HL-60 (cell line): ENCODE measurements around the gene CCND1.

Experiments
- DNase-seq, 2 experiments: peaks; one replicate each; pipeline ENCODE4 v3.0.0-alpha.2; 2010 to 2020; ENCODE audit warnings: low read depth in 1 of 2, low spot score in 1 of 2
- H3K27ac ChIP-seq: fragments of 250-450 bp; sonication (Bioruptor Pico); replicated peaks from 2 replicates; pipeline ENCODE4 v1.5.1; 2020; ENCODE audit warnings: mild to moderate bottlenecking, moderate library complexity
- H3K27me3 ChIP-seq: fragments of 250-450 bp; sonication (Bioruptor Pico); 2 replicates; pipeline ENCODE4 v1.5.1; 2021; ENCODE audit warnings: mild to moderate bottlenecking, moderate library complexity; ENCODE audit not compliant: insufficient read depth, poor library complexity, severe bottlenecking
- H3K4me3 ChIP-seq: replicated peaks from 2 replicates; pipeline ENCODE4 v1.5.1; 2011; ENCODE audit warnings: mild to moderate bottlenecking, control low read depth, low read length; ENCODE audit not compliant: insufficient read depth
- CTCF ChIP-seq: IDR thresholded peaks from one replicate; pipeline ENCODE4 v1.5.1; 2011; ENCODE audit warnings: low read length, control low read depth, inconsistent platforms; ENCODE audit not compliant: insufficient read depth
- GABPA ChIP-seq: IDR thresholded peaks from 2 replicates; pipeline ENCODE4 v1.6.1; 2012; ENCODE audit warnings: low read depth
- POLR2AphosphoS5 ChIP-seq: IDR thresholded peaks from 2 replicates; pipeline ENCODE4 v1.6.1; 2012; ENCODE audit warnings: low read depth
- REST ChIP-seq: IDR thresholded peaks from 2 replicates; pipeline ENCODE4 v1.6.1; 2012; ENCODE audit warnings: low read depth; ENCODE audit not compliant: insufficient replicate concordance
- SPI1 ChIP-seq: IDR thresholded peaks from 2 replicates; pipeline ENCODE4 v1.6.1; 2012; ENCODE audit warnings: low read depth, mild to moderate bottlenecking, borderline replicate concordance

Gene CCND1

GRCh38 chr11:69658626-69659450 is 17.9 kb downstream of the CCND1 start:
- Histone ChIP-seq H3K27me3 (no peaks in the 10 kb centered on the region), H3K4me3 (no peak overlapping the region), H3K27ac (no peak overlapping the region)
- TF ChIP-seq CTCF (no peak), GABPA (no peak), POLR2AphosphoS5 (no peak), SPI1 (no peak), REST (no peak)
- no peak for DNase-seq

GRCh38 chr11:69659591-69659990 is 18.6 kb downstream of the CCND1 start:
- TF ChIP-seq POLR2AphosphoS5 (no peak), CTCF (no peak), GABPA (no peak), REST (no peak), SPI1 (no peak)
- Histone ChIP-seq H3K4me3 (no peak overlapping the region), H3K27me3 (no peaks in the 10 kb centered on the region), H3K27ac (no peak overlapping the region)
- no peak for DNase-seq

GRCh38 chr11:69660001-69660500 is 19.1 kb downstream of the CCND1 start:
- Histone ChIP-seq H3K4me3 (no peak overlapping the region), H3K27me3 (no peaks in the 10 kb centered on the region), H3K27ac (no peak overlapping the region)
- TF ChIP-seq GABPA: no peak
- no peak for TF ChIP-seq POLR2AphosphoS5
- no peak for TF ChIP-seq CTCF
- no peak for TF ChIP-seq REST
- TF ChIP-seq SPI1: no peak
- DNase-seq: no peak
